Activated gamma-delta T cell treated with Interleukin-2 at 50 U/mL for 16 hours (primary cell): Measurements from ENCODE around the gene RHOC.

Source experiments
- DNase-seq: peaks from one replicate; pipeline ENCODE4 v3.0.0-alpha.2; 2020

The RHOC gene

GRCh38 chr1:112717263-112717873 is 10.4 kb upstream of the RHOC start:
- DNase-seq = no peak

DNA sequence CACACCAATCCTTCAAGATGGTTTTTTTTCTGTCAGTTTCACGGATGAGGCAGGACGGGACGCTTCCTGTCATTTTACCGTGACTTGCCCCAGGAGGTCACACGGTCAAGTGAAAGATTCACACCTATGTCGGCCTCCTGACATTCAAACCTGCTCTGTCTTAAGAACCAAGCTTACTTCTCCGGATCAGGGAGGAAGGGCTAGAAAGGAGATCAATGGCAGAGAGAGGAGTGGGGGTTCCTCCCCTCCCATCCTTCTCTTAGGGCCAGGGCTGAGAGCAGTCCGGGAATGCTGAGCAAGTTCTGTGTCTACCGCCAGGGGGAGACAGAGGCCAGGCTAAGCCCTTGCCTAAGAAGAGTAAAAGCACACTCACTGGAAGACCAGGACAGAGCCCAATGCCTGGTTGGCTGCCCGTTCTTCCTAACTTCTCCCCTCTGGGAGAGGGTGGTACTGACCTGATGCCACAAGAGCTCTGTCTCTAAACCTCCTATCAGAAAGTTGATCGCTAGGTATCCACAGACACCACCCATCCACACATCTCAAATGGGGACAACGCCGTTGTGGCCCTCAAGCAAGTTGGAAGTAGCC is 9.3 kb upstream of the RHOC start:
- DNase-seq = peak; percentile 75

- peak; percentile 97 for DNase-seq
These were observed 8.5 kb upstream of the RHOC start, which contains the start of gene PPM1J for GRCh38 chr1:112715264-112716053. TSS of gene PPM1J (minus strand) at chr1:112715332. CDS start at chr1:112715301, 31 bp downstream.

- DNase-seq = no peak
These were observed 7.7 kb upstream of the RHOC start for GRCh38 chr1:112714313-112715263.

- DNase-seq = no peak
These were observed 6.8 kb upstream of the RHOC start for GRCh38 chr1:112713466-112714312.

- DNase-seq = no peak
These were observed 5.8 kb upstream of the RHOC start for GRCh38 chr1:112712701-112713128.

- no peak for DNase-seq
These were observed 5.3 kb upstream of the RHOC start for GRCh38 chr1:112712191-112712590.

GRCh38 chr1:112711670-112712069 is 4.7 kb upstream of the RHOC start:
- DNase-seq = no peak

DNA sequence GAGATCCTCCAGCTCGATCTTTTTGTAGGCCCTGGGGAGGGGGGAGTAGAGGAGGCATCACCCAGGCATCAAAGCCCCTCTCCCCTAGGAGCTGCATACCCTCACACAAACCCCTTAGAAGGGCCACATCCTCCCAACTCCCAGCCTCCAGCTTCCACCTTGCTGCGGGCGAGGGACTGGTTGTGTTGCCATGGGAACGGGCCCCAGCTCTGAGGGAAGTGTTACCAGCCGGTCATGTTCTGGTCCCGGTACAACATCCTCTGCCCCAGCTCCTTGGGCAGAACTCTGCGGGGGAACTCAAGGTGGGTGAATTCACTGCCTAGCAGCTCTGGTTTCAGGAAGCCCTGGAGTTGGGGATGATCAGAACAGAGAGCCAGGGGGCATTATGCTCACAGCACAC is 4.1 kb upstream of the RHOC start:
- no peak for DNase-seq

GRCh38 chr1:112710586-112710985 is 3.7 kb upstream of the RHOC start:
- DNase-seq = no peak

DNA sequence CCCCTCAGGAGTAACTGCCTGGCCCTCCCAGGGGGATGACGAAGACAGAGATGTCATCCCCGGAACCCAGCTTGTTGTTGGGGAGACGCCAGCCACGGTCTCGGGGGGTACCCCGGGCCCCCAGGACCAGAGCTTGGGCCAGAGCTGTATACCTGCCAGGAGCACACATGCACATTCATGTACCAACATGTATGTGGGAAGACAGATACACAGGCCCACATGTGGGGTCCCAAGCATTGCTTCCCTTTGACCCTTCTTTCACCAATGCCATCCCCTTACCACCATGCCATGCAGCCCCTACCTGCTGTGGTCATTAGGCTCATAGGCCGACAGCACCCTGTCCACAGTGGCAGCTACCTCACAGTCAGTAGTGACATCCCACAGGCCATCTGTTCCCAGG is 3.2 kb upstream of the RHOC start:
- no peak for DNase-seq

DNA sequence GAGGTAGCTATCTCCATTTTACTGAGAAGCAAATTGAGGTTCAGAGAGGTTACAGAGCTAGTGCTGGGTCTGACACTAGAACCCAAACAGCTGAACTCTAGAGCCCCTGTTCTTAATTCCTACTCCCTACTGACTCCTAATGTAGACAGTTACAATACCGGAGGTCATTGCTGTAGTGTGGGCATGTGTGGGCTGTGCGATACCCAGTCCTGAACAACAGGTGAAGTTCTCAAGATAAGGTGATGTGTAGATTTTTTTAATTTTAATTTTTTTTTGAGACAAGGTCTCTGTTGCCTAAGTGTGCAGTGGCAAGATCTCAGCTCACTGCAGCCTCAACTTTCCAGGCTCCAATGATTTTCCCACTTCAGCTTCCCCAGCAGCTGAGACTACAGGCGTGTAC is 1.6 kb upstream of the RHOC start:
- no peak for DNase-seq

- no peak for DNase-seq
These were observed 1.1 kb upstream of the RHOC start for GRCh38 chr1:112708002-112708448.

GRCh38 chr1:112707221-112708001 is 484 bp upstream of the RHOC start:
- peak; percentile 55 for DNase-seq

DNA sequence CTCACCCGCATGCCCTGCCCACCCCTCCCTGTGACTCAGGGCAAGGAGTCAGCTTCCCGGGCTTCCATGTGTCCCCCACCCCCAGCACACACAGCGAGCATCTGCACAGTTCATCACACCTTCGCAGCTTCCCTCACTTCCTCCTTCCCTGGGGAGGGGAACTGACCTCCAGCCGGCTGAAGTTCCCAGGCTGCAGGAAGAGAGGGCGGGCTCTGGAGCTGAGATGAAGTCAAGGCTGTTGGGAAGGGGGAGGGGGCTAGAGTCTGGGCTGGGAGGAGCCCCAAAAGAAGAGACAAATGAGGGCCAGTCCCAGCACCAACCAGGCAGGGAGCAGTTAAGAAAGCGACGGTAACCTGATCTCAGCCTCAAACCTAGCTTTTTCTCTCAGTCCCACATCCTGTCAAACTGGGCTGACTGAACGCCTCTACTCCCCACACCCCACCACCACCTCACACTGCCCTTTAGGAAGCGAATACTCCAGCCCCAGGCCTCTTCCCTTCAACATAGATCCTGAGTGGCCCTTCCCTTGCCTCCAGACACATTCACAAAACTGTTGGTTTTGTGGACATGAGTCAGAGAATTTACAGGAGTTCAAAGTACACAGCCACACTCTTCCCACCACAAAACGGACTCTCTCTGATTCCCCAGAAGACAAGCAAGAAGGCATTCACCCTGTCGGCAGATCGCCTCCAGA is 1.8 kb downstream of the RHOC start:
- peak; percentile 36 for DNase-seq

- DNase-seq = no peak
These were observed 2.5 kb downstream of the RHOC start for GRCh38 chr1:112704391-112704933.

DNA sequence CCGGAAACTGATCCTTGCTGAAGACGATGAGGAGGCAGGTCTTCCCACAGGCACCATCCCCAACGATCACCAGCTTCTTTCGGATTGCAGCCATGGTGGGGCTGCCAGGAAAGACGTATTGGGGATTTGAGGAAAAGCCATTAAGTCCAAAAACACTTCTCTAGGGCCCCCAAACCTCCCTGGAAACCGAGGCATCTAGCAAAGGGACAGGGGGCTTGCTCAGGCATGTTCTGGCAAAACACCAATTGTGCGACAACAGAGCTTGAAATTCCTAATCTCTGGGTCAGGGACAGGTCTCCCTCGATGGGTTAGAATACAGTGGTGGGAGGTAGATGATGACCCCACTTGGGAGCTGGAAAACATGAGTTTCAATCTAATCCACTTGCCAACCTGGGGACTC is 3.2 kb downstream of the RHOC start:
- no peak for DNase-seq

DNA sequence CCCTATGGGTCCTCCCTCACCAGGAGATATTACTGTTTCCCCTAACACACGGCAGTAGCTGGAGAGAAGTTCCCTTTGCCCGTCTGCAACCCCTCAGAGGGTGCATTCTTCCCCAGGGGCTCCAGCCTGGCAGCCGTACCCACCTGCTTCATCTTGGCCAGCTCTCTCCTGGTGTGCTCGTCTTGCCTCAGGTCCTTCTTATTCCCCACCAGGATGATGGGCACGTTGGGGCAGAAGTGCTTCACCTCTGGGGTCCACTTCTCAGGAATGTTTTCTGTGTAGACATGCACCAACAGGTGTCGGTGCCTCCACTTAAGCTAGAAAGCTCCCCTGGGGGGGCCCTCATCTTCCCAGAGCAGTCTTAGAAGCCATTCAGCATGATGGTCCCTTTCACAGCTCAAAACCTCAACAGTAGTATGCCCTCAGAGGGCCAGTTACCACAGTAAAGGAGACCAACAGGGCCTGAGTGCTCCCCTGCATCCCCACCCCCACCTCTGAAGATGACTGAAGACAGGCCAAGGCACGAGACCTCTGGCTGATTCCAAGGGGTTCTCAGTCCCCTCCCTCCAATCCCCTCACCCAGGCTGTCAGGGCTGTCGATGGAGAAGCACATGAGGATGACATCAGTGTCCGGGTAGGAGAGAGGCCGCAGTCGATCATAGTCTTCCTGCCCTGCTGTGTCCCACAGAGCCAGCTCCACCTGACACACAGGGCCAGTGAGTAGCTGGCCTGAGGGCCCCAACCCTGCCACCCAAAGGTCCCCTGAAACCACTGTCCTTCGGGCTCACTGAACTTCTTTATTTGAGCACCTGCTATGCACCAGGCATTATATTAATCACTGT is 4.3 kb downstream of the RHOC start:
- no peak for DNase-seq

DNA sequence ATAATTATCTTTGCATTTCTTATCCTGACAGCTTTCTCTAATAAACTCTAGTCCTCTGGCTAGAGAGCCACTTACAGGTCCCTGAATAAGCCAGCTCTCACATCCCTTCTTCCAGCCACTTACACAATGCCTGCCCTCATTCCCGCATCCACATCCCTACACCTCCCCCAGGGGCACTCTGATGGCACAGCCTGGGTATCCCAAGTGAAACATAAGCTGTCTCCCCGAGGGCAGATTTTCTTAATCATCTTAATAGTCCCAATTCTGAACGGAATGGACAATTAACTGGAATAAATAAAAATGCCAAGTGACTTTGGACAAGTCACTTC is 4.9 kb downstream of the RHOC start:
- no peak for DNase-seq
